Left forelimb (tissue), 1 donor: ENCODE results near the gene HAUS2.

Experiments
- DNase-seq: peaks from one replicate; pipeline ENCODE4 v3.0.0-alpha.2; 2018; ENCODE audit warnings: low spot score

HAUS2 gene

GRCh38 chr15:42608752-42609488 is 60.3 kb downstream of the HAUS2 start:
- no peak for DNase-seq

- no peak for DNase-seq
These were observed 62.9 kb downstream of the HAUS2 start for GRCh38 chr15:42611532-42611931.

- DNase-seq = no peak
These were observed 63.8 kb downstream of the HAUS2 start for GRCh38 chr15:42612367-42612912.

GRCh38 chr15:42616107-42616506 is 67.5 kb downstream of the HAUS2 start:
- DNase-seq = no peak
